22Rv1 (cell line): ENCODE data around the gene RFC1.
"Not testable (repeated sequence)": the region's sequence is repeated elsewhere in the genome, so short reads cannot be mapped to it uniquely, and the experiment has no call there.

Experiments used
- H3K27ac ChIP-seq: fragments of 450-650 bp; 2 replicates; pipeline ENCODE4 v1.5.1; 2017
- ZFX ChIP-seq: fragments of 450-650 bp; IDR thresholded peaks from 2 replicates; pipeline ENCODE4 v1.6.1; 2017; ENCODE audit warnings: antibody characterized with exemption, borderline replicate concordance
- TF ChIP-seq, protein P1 (sequence below): fragments of 450-650 bp; IDR thresholded peaks from 2 replicates; pipeline ENCODE4 v1.5.1; 2017; ENCODE audit warnings: mild to moderate bottlenecking

The RFC1 gene

DNA sequence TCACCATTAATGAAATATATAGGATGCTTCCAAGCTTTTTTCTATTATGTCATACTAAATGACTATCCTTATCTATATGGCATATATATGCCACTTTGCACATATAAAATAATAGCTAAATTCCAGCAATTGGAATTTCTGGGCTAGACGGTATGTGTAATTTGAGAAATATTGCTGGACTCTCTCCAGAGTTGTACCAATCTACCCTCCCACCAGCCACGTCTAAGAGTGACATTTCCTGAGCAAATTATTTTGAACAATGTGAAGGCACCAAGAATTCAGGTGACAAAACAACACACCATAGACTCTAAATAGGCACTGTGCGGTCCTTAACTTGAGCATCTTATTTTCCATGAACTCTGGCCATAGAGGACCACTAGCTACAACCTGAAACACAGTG lies 62.3 kb downstream of the RFC1 start:
- TF ChIP-seq, protein P1, sequence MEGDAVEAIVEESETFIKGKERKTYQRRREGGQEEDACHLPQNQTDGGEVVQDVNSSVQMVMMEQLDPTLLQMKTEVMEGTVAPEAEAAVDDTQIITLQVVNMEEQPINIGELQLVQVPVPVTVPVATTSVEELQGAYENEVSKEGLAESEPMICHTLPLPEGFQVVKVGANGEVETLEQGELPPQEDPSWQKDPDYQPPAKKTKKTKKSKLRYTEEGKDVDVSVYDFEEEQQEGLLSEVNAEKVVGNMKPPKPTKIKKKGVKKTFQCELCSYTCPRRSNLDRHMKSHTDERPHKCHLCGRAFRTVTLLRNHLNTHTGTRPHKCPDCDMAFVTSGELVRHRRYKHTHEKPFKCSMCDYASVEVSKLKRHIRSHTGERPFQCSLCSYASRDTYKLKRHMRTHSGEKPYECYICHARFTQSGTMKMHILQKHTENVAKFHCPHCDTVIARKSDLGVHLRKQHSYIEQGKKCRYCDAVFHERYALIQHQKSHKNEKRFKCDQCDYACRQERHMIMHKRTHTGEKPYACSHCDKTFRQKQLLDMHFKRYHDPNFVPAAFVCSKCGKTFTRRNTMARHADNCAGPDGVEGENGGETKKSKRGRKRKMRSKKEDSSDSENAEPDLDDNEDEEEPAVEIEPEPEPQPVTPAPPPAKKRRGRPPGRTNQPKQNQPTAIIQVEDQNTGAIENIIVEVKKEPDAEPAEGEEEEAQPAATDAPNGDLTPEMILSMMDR: no peak
- TF ChIP-seq ZFX: no peak
- no peak overlapping the region for H3K27ac ChIP-seq

DNA sequence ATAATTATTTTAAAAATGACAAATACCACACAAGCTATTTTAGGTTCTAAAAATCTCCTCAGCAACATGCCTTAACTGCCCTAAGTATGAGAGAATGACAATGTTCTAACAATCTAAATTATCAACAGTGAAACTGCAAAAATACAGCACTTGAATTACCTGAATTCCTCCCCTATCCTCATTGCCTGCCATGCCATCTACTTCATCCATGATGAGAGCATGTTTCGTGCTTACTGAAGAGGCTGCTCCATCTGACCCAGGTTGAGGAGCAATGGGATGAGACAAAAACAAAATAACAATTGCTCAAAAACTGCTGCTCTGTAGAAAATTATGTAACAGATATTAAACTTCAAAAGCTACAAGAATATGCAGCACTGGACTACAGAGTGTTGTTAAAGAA lies 63.3 kb downstream of the RFC1 start:
- no peak for TF ChIP-seq ZFX
- TF ChIP-seq, protein P1: no peak
- H3K27ac ChIP-seq: no peak overlapping the region

DNA sequence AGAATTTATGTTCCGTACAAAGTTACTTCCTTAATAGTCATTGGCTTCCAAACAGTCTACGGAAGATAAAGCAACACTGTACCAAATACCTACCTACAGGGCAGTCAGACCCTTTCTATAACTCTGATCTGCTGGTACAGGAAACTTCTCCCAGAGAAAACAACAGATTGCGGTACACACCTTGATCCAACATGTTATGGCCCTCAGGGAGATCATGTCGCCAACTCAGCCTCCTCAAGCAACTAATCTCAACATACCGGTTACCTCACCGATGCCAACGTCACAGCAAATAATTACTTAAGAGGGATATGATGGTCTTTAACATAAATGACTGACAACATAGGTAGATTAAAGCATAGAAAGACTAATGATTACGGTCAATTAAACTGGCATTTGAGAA lies 70.4 kb downstream of the RFC1 start:
- H3K27ac ChIP-seq: no peak overlapping the region
- TF ChIP-seq, protein P1: no peak
- no peak for TF ChIP-seq ZFX

DNA sequence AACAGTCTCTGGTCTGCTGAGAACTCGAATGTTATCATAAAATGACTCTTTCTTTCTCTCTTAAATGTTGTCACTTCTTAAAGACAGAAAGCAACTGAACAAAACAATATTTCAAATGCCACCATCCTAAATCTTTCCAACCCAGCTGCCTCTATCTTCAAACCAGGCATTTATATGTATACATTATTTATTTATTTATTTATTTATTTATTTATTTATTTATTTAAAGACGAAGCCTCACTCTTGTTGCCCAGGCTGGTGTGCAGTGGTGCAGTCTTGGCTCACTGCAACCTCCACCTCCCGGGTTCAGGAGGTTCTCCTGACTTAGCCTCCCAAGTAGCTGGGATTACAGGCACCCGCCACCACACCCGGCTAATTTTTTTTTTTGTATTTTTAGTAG lies 73.7 kb downstream of the RFC1 start:
- not testable (repeated sequence) for H3K27ac ChIP-seq

DNA sequence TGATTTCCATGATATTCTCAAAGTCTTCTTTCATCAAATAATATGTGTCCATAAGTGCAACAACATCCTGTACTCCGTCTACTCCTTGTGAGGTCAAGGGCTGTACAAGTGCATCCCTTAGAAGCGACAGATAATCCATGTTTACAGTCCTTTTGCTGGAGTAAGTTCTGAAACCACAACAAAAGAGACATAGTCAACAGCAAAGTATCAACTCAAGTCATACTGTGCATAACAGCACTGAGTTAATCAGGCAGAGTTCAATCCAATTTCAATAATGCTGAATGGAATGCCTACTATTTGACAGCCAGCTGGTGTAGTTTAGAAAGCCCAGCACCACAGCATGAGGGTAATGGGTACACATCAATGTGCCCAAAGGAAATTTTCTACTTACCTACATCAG lies 74.5 kb downstream of the RFC1 start:
- no peak overlapping the region for H3K27ac ChIP-seq
- TF ChIP-seq, protein P1: no peak
- TF ChIP-seq ZFX: no peak

DNA sequence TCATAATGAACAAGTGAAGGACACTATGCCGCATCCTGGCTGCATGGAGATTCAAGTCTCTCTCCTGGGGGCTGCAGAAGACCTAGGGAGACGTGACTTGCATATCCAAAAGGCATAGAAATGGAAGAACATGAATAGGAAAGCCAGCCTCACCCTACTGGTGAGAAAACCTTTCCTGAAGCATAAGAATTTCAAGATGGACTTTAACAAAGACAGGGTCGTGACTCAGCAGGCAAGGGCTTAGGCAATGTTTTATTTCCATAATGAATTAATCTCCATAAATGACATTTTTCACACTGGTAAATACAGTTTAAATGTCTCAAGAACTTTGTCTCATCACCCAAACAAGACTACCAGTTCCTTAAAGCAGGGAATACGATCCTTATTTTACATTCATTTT lies 78.9 kb downstream of the RFC1 start:
- H3K27ac ChIP-seq: no peak overlapping the region
- TF ChIP-seq ZFX: no peak
- TF ChIP-seq, protein P1: no peak

DNA sequence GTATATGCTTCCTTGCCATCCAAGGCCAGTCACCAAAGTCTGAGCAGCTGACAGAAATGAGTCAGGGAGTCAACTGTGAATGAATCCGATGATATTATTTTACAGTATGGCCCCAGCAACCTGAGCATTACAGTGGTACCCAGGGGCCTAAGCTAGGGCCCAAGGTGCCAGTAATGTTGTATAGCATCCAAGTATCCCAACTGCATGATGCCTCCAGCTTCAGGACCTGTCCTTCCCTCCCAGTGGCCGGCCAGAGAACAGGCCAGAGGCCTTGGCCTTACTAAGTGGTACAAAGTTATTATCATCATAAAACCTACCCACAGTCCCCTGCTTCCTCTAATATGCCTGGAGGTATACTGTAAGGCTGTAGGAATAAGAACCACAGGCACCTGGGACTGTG lies 79.9 kb downstream of the RFC1 start:
- H3K27ac ChIP-seq: 0 out of 2 replicates have a peak overlapping the region, but pooled peaks have one; percentile 12
- no peak for TF ChIP-seq ZFX
- TF ChIP-seq, protein P1: no peak

DNA sequence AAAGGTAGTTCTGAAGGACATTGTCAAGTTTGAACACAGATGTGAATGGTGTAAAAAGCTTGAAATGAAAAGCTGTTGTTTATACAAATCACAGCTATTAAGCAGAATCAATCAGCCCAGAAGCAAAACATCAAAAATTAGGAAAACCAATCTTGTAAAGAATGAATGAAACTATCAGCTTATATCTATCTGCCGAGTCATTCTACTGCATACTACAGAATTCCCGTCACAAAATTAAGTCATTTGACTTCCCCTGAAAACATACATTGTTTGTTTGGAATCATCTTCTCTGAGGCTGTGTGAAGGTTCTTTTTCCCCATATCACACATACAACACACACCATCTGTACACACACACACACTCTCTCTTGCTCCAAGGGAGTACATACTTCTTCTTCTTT lies 80.3 kb downstream of the RFC1 start:
- 0 out of 2 replicates have a peak overlapping the region, but pooled peaks have one; percentile 12 for H3K27ac ChIP-seq
- TF ChIP-seq ZFX: no peak
- TF ChIP-seq, protein P1: no peak
